HepG2 (cell line): Measurements from ENCODE around the gene BCL6. TPM values are rescaled to one million over a fixed set of nuclear protein-coding genes. Genes with fewer than 3 reads are reported as not detected.

Source experiments
- ERF ChIP-seq: IDR thresholded peaks from 2 replicates; pipeline ENCODE4 v1.6.1; 2018; ENCODE audit warnings: missing biosample characterization, missing genetic modification reagents
- GABPB1 ChIP-seq: IDR thresholded peaks from 2 replicates; pipeline ENCODE4 v1.6.1; 2016; ENCODE audit warnings: mild to moderate bottlenecking, missing genetic modification reagents, moderate library complexity, missing compliant biosample characterization
- HCFC1 ChIP-seq: fragments of 150-350 bp; IDR thresholded peaks from 2 replicates; pipeline ENCODE4 v1.6.1; 2014; ENCODE audit warnings: low read depth, low read length
- ISX ChIP-seq: sonication (generic); formaldehyde crosslinking; conservative IDR thresholded peaks from 2 replicates; pipeline ENCODE4 v1.5.0; 2020; ENCODE audit warnings: missing genetic modification reagents
- MED1 ChIP-seq: sonication (generic); formaldehyde crosslinking; IDR thresholded peaks from 2 replicates; pipeline ENCODE4 v1.4.0; 2020; ENCODE audit warnings: missing genetic modification reagents
- NAIF1 ChIP-seq: sonication (generic); formaldehyde crosslinking; IDR thresholded peaks from 2 replicates; pipeline ENCODE4 v1.5.0; 2020; ENCODE audit warnings: mild to moderate bottlenecking, missing genetic modification reagents, borderline replicate concordance
- RXRA ChIP-seq: sonication (generic); formaldehyde crosslinking; IDR thresholded peaks from 2 replicates; pipeline ENCODE4 v1.5.1; 2020; ENCODE audit warnings: missing genetic modification reagents
- SALL2 ChIP-seq: sonication (generic); formaldehyde crosslinking; IDR thresholded peaks from 2 replicates; pipeline ENCODE4 v1.8.1; 2023; ENCODE audit warnings: mild to moderate bottlenecking, missing genetic modification reagents, inconsistent platforms
- SETDB1 ChIP-seq: sonication (generic); formaldehyde crosslinking; IDR thresholded peaks from 2 replicates; pipeline ENCODE4 v1.5.1; 2020; ENCODE audit warnings: missing genetic modification reagents, mild to moderate bottlenecking, borderline replicate concordance
- SPEN ChIP-seq: sonication (generic); formaldehyde crosslinking; IDR thresholded peaks from 2 replicates; pipeline ENCODE4 v1.5.1; 2020; ENCODE audit warnings: low read depth, mild to moderate bottlenecking, missing genetic modification reagents
- ZNF598 ChIP-seq: sonication (generic); formaldehyde crosslinking; IDR thresholded peaks from 2 replicates; pipeline ENCODE4 v1.5.1; 2020; ENCODE audit warnings: mild to moderate bottlenecking, missing genetic modification reagents, borderline replicate concordance
- ZNF616 ChIP-seq: sonication (generic); formaldehyde crosslinking; IDR thresholded peaks from 2 replicates; pipeline ENCODE4 v1.5.0; 2020; ENCODE audit warnings: low read depth, mild to moderate bottlenecking, missing genetic modification reagents
- ZNF724P ChIP-seq: sonication (generic); formaldehyde crosslinking; IDR thresholded peaks from 2 replicates; pipeline ENCODE4 v1.8.0; 2022; ENCODE audit warnings: missing genetic modification reagents, borderline replicate concordance
- polyA plus RNA-seq, 8 experiments: library from polyadenylated mRNA; depleted of rRNA in 3 of 8; stranded (reverse) in 7 of 8; unstranded in 1 of 8; fragments of >200 nt; fragmentation: Illumina TruSeq in 4 of 8; extraction: Trizol in 4 of 8; gene quantifications; 2 replicates each; pipeline versions ENCODE4 v1.2.1 to v1.2.3, GENCODE V29; 2011 to 2016; ENCODE audit warnings: low read depth in 4 of 8, missing spikeins in 1 of 8, mixed read lengths in 1 of 8; ENCODE audit not compliant: insufficient read depth in 1 of 8
- total RNA-seq, 5 experiments: library from RNA; depleted of rRNA; stranded (reverse); fragments of >200 nt; fragmentation: Illumina TruSeq; extraction: Trizol; gene quantifications; 2 replicates each; pipeline ENCODE4 v1.2.3, GENCODE V29; 2016; ENCODE audit warnings: low read depth in 1 of 5
- TF ChIP-seq, protein P1 (sequence below): sonication (generic); formaldehyde crosslinking; IDR thresholded peaks from 2 replicates; pipeline ENCODE4 v1.4.0; 2020; ENCODE audit warnings: missing genetic modification reagents
- TF ChIP-seq, protein P2 (sequence below): sonication (generic); formaldehyde crosslinking; IDR thresholded peaks from 2 replicates; pipeline ENCODE4 v1.8.0; 2022; ENCODE audit warnings: missing genetic modification reagents, mild to moderate bottlenecking, borderline replicate concordance
- TF ChIP-seq, protein P3 (sequence below), 2 experiments: sonication (generic) in 1 of 2; formaldehyde crosslinking in 1 of 2; IDR thresholded peaks; 2 replicates each; pipeline versions ENCODE4 v1.5.1 to v1.6.1; 2011 to 2020; ENCODE audit warnings: borderline replicate concordance in 1 of 2, low read depth in 1 of 2, low read length in 1 of 2, mild to moderate bottlenecking in 1 of 2, missing genetic modification reagents in 1 of 2, moderate library complexity in 1 of 2
- TF ChIP-seq, protein P4 (sequence below), 2 experiments: sonication (generic) in 1 of 2; formaldehyde crosslinking in 1 of 2; IDR thresholded peaks; 2 replicates each; pipeline versions ENCODE4 v1.4.0 to v1.6.1; 2018 to 2020; ENCODE audit warnings: missing genetic modification reagents in 2 of 2, borderline replicate concordance in 1 of 2, low read depth in 1 of 2, mild to moderate bottlenecking in 1 of 2, missing biosample characterization in 1 of 2
- TF ChIP-seq, protein P5 (sequence below): sonication (generic); formaldehyde crosslinking; conservative IDR thresholded peaks from 2 replicates; pipeline ENCODE4 v1.4.0; 2020; ENCODE audit warnings: missing genetic modification reagents

The BCL6 gene
- total and polyA plus RNA-seq, 2 of the 13 experiments (the other 11 are each of a cell fraction or from before 2014, with no cell fraction given), result 21.2 to 53.7 TPM

DNA sequence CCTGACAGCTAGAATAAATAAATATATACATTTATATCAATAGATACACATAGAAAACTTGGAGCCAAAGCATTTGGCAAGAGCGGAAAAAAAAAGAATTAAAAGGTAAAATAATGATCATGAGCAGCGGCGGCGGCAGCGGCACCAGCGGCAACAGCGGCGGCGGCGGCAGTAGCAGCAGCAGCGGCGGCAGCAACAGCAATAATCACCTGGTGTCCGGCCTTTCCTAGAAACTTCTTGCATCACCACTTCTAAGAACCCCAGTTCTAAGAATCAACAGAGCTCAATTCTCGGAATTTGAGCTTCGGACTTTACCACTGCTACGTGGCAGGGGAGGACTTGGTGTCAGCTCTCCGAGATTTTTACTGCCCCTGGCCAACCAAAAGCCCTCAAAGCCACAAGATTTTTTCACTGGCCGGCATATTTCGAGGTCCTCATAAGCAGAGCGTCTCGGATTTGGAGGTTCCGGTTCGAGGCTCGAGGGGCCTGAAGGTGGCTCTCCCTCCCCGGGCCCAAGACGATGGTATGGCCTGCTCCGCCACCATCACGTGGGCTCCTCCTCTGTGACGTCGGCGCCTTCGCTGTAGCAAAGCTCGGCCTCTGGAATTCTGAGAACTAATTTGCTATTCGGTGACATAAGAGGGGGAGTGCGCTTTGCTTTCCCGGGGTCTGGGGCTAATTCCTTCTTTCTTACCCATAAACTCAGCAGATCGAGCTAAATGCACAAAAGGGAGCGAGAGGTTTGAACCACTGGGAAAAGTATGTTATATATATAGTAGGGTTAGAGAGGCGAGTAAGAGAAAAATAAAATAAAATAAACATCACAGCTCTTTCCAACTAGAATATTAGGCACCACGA, at the start of gene BCL6 (continued):
- TF ChIP-seq, protein P1, sequence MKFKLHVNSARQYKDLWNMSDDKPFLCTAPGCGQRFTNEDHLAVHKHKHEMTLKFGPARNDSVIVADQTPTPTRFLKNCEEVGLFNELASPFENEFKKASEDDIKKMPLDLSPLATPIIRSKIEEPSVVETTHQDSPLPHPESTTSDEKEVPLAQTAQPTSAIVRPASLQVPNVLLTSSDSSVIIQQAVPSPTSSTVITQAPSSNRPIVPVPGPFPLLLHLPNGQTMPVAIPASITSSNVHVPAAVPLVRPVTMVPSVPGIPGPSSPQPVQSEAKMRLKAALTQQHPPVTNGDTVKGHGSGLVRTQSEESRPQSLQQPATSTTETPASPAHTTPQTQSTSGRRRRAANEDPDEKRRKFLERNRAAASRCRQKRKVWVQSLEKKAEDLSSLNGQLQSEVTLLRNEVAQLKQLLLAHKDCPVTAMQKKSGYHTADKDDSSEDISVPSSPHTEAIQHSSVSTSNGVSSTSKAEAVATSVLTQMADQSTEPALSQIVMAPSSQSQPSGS, result peak; percentile 83
- 0 out of 2 replicates have a peak, but pooled peaks have one; percentile 32 for TF ChIP-seq HCFC1
- TF ChIP-seq, protein P2, sequence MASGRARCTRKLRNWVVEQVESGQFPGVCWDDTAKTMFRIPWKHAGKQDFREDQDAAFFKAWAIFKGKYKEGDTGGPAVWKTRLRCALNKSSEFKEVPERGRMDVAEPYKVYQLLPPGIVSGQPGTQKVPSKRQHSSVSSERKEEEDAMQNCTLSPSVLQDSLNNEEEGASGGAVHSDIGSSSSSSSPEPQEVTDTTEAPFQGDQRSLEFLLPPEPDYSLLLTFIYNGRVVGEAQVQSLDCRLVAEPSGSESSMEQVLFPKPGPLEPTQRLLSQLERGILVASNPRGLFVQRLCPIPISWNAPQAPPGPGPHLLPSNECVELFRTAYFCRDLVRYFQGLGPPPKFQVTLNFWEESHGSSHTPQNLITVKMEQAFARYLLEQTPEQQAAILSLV (CRISPR knock-in tag), result no peak
- no peak for TF ChIP-seq ZNF724P (CRISPR knock-in tag)
- peak; percentile 68 for TF ChIP-seq GABPB1 (CRISPR knock-in tag)
- TF ChIP-seq SPEN, result peak; percentile 71
- 0 out of 2 replicates have a peak, but pooled peaks have one; percentile 25 for TF ChIP-seq SETDB1
- TF ChIP-seq ZNF598 (CRISPR knock-in tag), result 0 out of 2 replicates have a peak, but pooled peaks have one; percentile 50
- TF ChIP-seq SALL2 (CRISPR knock-in tag), result peak; percentile 93
- no peak for TF ChIP-seq NAIF1 (CRISPR knock-in tag)
- peak; percentile 58; the same call in 1 of the 2 replicates for TF ChIP-seq ERF (CRISPR knock-in tag)
- TF ChIP-seq, protein P3, sequence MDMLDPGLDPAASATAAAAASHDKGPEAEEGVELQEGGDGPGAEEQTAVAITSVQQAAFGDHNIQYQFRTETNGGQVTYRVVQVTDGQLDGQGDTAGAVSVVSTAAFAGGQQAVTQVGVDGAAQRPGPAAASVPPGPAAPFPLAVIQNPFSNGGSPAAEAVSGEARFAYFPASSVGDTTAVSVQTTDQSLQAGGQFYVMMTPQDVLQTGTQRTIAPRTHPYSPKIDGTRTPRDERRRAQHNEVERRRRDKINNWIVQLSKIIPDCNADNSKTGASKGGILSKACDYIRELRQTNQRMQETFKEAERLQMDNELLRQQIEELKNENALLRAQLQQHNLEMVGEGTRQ (IDR thresholded peaks at IDR 0.05; ENCODE audit: low read depth, low read length), result peak; percentile 96
- TF ChIP-seq, protein P3 (CRISPR knock-in tag; IDR thresholded peaks at IDR 0.05; ENCODE audit: borderline replicate concordance), result peak; percentile 97; the same call in 1 of the 2 replicates
- TF ChIP-seq, protein P4, sequence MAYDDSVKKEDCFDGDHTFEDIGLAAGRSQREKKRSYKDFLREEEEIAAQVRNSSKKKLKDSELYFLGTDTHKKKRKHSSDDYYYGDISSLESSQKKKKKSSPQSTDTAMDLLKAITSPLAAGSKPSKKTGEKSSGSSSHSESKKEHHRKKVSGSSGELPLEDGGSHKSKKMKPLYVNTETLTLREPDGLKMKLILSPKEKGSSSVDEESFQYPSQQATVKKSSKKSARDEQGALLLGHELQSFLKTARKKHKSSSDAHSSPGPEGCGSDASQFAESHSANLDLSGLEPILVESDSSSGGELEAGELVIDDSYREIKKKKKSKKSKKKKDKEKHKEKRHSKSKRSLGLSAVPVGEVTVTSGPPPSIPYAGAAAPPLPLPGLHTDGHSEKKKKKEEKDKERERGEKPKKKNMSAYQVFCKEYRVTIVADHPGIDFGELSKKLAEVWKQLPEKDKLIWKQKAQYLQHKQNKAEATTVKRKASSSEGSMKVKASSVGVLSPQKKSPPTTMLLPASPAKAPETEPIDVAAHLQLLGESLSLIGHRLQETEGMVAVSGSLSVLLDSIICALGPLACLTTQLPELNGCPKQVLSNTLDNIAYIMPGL (CRISPR knock-in tag; IDR thresholded peaks at IDR 0.05; ENCODE audit: borderline replicate concordance in 1 of 2, low read depth in 1 of 2), result peak; percentile 44 to 69
- peak; percentile 71 for TF ChIP-seq RXRA
- TF ChIP-seq ZNF616, result peak; percentile 26; the same call in 1 of the 2 replicates
- TF ChIP-seq, protein P5, sequence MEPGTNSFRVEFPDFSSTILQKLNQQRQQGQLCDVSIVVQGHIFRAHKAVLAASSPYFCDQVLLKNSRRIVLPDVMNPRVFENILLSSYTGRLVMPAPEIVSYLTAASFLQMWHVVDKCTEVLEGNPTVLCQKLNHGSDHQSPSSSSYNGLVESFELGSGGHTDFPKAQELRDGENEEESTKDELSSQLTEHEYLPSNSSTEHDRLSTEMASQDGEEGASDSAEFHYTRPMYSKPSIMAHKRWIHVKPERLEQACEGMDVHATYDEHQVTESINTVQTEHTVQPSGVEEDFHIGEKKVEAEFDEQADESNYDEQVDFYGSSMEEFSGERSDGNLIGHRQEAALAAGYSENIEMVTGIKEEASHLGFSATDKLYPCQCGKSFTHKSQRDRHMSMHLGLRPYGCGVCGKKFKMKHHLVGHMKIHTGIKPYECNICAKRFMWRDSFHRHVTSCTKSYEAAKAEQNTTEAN (CRISPR knock-in tag), result peak; percentile 49; the same call in 1 of the 2 replicates
- peak; percentile 89 for TF ChIP-seq MED1
- TF ChIP-seq ISX (CRISPR knock-in tag), result 0 out of 2 replicates have a peak, but pooled peaks have one; percentile 49
